ENCODE measurements around the gene CDR2.

DNA sequence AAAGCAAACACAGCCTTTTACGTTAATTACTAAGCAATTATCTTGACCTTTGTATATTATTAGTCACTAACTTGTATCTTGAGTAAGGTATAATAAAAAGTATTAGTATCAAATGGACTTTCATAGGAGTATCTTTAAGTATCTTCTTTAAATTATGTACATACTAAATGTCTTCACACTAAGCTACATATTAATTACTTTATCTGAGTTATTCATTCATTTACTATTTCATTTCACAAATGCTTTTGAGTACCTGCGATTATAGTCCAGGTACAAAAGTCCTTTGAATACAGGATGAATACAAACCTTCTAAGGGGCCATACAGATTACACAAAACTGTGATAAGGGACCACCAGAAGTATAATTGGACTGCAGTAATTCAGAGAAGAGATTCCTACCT is 33.1 kb upstream of the CDR2 start:
- TF ChIP-seq, protein P1, sequence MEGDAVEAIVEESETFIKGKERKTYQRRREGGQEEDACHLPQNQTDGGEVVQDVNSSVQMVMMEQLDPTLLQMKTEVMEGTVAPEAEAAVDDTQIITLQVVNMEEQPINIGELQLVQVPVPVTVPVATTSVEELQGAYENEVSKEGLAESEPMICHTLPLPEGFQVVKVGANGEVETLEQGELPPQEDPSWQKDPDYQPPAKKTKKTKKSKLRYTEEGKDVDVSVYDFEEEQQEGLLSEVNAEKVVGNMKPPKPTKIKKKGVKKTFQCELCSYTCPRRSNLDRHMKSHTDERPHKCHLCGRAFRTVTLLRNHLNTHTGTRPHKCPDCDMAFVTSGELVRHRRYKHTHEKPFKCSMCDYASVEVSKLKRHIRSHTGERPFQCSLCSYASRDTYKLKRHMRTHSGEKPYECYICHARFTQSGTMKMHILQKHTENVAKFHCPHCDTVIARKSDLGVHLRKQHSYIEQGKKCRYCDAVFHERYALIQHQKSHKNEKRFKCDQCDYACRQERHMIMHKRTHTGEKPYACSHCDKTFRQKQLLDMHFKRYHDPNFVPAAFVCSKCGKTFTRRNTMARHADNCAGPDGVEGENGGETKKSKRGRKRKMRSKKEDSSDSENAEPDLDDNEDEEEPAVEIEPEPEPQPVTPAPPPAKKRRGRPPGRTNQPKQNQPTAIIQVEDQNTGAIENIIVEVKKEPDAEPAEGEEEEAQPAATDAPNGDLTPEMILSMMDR (IDR thresholded peaks at IDR 0.05), result no peak
- TF ChIP-seq ZFX (IDR thresholded peaks at IDR 0.05; ENCODE audit: borderline replicate concordance), result no peak
